Neural cell (in vitro differentiated cells): ENCODE data around the gene TNS3. TPM values are rescaled to one million over a fixed set of nuclear protein-coding genes. Genes with fewer than 3 reads are reported as not detected.

Source experiments
- H2AFZ ChIP-seq: fragments of 200-600, 300-800 bp; sonication (generic), shearing (Covaris generic); 2 replicates; pipeline ENCODE4 v1.6.0; 2014; ENCODE audit warnings: low read depth, mild to moderate bottlenecking, antibody characterized with exemption, low read length, moderate library complexity
- H3F3A ChIP-seq: fragments of 200-600 bp; shearing (Covaris generic); 2 replicates; pipeline ENCODE4 v1.6.1; 2016; ENCODE audit warnings: mild to moderate bottlenecking, moderate library complexity, mixed read lengths, antibody characterized with exemption, low read length; ENCODE audit not compliant: insufficient read depth, poor library complexity, severe bottlenecking
- H3K27ac ChIP-seq: fragments of 200-600, 300-800 bp; sonication (generic), shearing (Covaris generic); 2 replicates; pipeline ENCODE4 v1.5.1; 2014; ENCODE audit warnings: mild to moderate bottlenecking, low read length, moderate library complexity
- H3K27me3 ChIP-seq: fragments of 300-800, 200-600 bp; sonication (generic), shearing (Covaris generic); 2 replicates; pipeline ENCODE4 v1.6.0; 2014; ENCODE audit warnings: mild to moderate bottlenecking, low read depth, low read length, moderate library complexity; ENCODE audit not compliant: insufficient read depth
- H3K36me3 ChIP-seq: fragments of 300-800, 200-600 bp; sonication (generic), shearing (Covaris generic); 2 replicates; pipeline ENCODE4 v1.5.1; 2014; ENCODE audit warnings: mild to moderate bottlenecking, antibody characterized with exemption, low read length, moderate library complexity; ENCODE audit not compliant: insufficient read depth
- H3K4me2 ChIP-seq: fragments of 300-800, 200-600 bp; sonication (generic), shearing (Covaris generic); 2 replicates; pipeline ENCODE4 v1.6.0; 2014; ENCODE audit warnings: mild to moderate bottlenecking, low read length
- H3K4me3 ChIP-seq: fragments of 300-800, 200-600 bp; sonication (generic), shearing (Covaris generic); 2 replicates; pipeline ENCODE4 v1.5.1; 2014; ENCODE audit warnings: mild to moderate bottlenecking, low read length, moderate library complexity
- H3K79me2 ChIP-seq: fragments of 200-600 bp; shearing (Covaris generic); replicated peaks from 2 replicates; pipeline ENCODE4 v1.6.0; 2014; ENCODE audit warnings: mild to moderate bottlenecking, low read length, moderate library complexity; ENCODE audit not compliant: insufficient read depth
- H3K9ac ChIP-seq: fragments of 300-800, 200-600 bp; sonication (generic), shearing (Covaris generic); 2 replicates; pipeline ENCODE4 v1.6.1; 2016; ENCODE audit warnings: mild to moderate bottlenecking, low read length, mixed read lengths
- H3K9me2 ChIP-seq: fragments of 200-600 bp; shearing (Covaris generic); 2 replicates; pipeline ENCODE4 v1.6.1; 2016; ENCODE audit warnings: mild to moderate bottlenecking, low read length, mixed read lengths; ENCODE audit not compliant: insufficient read depth
- H3K9me3 ChIP-seq: fragments of 200-600, 300-800 bp; sonication (generic), shearing (Covaris generic); 2 replicates; pipeline ENCODE4 v1.6.1; 2016; ENCODE audit warnings: mild to moderate bottlenecking, mixed run types, low read length, moderate library complexity, mixed read lengths
- H4K20me1 ChIP-seq: fragments of 200-600 bp; shearing (Covaris generic); 2 replicates; pipeline ENCODE4 v1.6.1; 2016; ENCODE audit warnings: mild to moderate bottlenecking, mixed run types; ENCODE audit not compliant: insufficient read depth
- EP300 ChIP-seq: fragments of 450-650 bp; conservative IDR thresholded peaks from 2 replicates; pipeline ENCODE4 v1.6.1; 2014; ENCODE audit warnings: antibody characterized with exemption, mild to moderate bottlenecking, moderate library complexity; ENCODE audit not compliant: poor library complexity, severe bottlenecking
- EZH2 ChIP-seq: fragments of 200-600, 300-800 bp; shearing (Covaris generic), sonication (generic); IDR thresholded peaks from 2 replicates; pipeline ENCODE4 v1.6.1; 2014; ENCODE audit warnings: antibody characterized with exemption, low read length, borderline replicate concordance, mild to moderate bottlenecking; ENCODE audit not compliant: insufficient read depth, poor library complexity, severe bottlenecking
- MXI1 ChIP-seq: fragments of 450-650 bp; conservative IDR thresholded peaks from 2 replicates; pipeline ENCODE4 v1.6.1; 2014; ENCODE audit warnings: antibody characterized with exemption, mild to moderate bottlenecking; ENCODE audit not compliant: poor library complexity, severe bottlenecking
- POLR2AphosphoS5 ChIP-seq: IDR thresholded peaks from 2 replicates; pipeline ENCODE4 v1.6.1; 2012
- RAD21 ChIP-seq: fragments of 450-650 bp; conservative IDR thresholded peaks from 2 replicates; pipeline ENCODE4 v1.6.1; 2014; ENCODE audit warnings: antibody characterized with exemption, mild to moderate bottlenecking, moderate library complexity
- REST ChIP-seq: IDR thresholded peaks from 2 replicates; pipeline ENCODE4 v1.6.1; 2012; ENCODE audit warnings: borderline replicate concordance
- SMC3 ChIP-seq: fragments of 450-650 bp; conservative IDR thresholded peaks from 2 replicates; pipeline ENCODE4 v1.6.1; 2014; ENCODE audit warnings: antibody characterized with exemption, mild to moderate bottlenecking, moderate library complexity; ENCODE audit not compliant: poor library complexity
- TAF1 ChIP-seq: IDR thresholded peaks from 2 replicates; pipeline ENCODE4 v1.6.1; 2012; ENCODE audit warnings: low read depth
- polyA plus RNA-seq: library from polyadenylated mRNA; depleted of rRNA; stranded (reverse); fragments of >200 nt; gene quantifications from 2 replicates; pipeline ENCODE4 v1.2.3, GENCODE V29; 2014
- TF ChIP-seq, protein P1 (sequence below): fragments of 450-650 bp; IDR thresholded peaks from 2 replicates; pipeline ENCODE4 v1.5.1; 2014; ENCODE audit warnings: antibody characterized with exemption, mild to moderate bottlenecking, moderate library complexity; ENCODE audit not compliant: poor library complexity, severe bottlenecking

TNS3 gene
- polyA plus RNA-seq, 1 donor from 2014 or later: 0.58 TPM

DNA sequence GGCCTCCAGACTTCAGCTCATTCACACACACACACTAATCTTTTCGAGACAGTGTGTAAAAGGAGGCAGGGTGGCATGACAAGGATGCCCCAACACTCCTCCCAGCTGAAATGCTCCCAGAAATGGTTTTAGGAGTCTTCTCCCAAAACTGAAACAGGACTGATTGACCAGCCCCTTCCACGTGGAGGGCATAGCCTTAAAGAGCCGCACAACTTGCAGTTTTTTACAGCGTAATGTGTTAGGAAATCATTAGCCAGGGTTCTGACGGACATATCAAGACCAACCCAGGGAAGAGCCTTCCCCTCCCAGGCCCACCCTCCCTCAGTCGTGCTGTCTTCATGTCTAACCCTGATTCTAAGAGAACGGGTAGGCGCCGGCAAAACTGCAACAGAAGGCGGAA is 224.6 kb downstream of the TNS3 start:
- no peaks in the 10 kb centered on the region for H3K9me3 ChIP-seq
- H2AFZ ChIP-seq: no peak overlapping the region
- H4K20me1 ChIP-seq: no peaks in the 10 kb centered on the region
- H3K36me3 ChIP-seq: no peaks in the 10 kb centered on the region
- H3K4me2 ChIP-seq: no peak overlapping the region
- H3K27ac ChIP-seq: no peak overlapping the region
- H3K4me3 ChIP-seq: no peak overlapping the region
- H3K27me3 ChIP-seq: no peaks in the 10 kb centered on the region
- H3K9me2 ChIP-seq: no peaks in the 10 kb centered on the region
- H3K79me2 ChIP-seq: no peaks in the 10 kb centered on the region
- no peaks in the 10 kb centered on the region for H3F3A ChIP-seq
- H3K9ac ChIP-seq: no peak overlapping the region
- TF ChIP-seq RAD21: no peak
- no peak for TF ChIP-seq SMC3
- TF ChIP-seq MXI1: no peak
- TF ChIP-seq EZH2: no peak
- TF ChIP-seq EP300: no peak
- no peak for TF ChIP-seq POLR2AphosphoS5
- TF ChIP-seq REST: no peak
- TF ChIP-seq TAF1: no peak

- no peak overlapping the region for H3K4me2 ChIP-seq
- H2AFZ ChIP-seq: no peak overlapping the region
- H3K9me3 ChIP-seq: no peaks in the 10 kb centered on the region
- no peak overlapping the region for H3K4me3 ChIP-seq
- H3K79me2 ChIP-seq: no peaks in the 10 kb centered on the region
- TF ChIP-seq RAD21 (no peak), REST (no peak), SMC3 (no peak), TAF1 (no peak), MXI1 (no peak), EP300 (no peak), EZH2 (no peak), POLR2AphosphoS5 (no peak)
- TF ChIP-seq, protein P1, sequence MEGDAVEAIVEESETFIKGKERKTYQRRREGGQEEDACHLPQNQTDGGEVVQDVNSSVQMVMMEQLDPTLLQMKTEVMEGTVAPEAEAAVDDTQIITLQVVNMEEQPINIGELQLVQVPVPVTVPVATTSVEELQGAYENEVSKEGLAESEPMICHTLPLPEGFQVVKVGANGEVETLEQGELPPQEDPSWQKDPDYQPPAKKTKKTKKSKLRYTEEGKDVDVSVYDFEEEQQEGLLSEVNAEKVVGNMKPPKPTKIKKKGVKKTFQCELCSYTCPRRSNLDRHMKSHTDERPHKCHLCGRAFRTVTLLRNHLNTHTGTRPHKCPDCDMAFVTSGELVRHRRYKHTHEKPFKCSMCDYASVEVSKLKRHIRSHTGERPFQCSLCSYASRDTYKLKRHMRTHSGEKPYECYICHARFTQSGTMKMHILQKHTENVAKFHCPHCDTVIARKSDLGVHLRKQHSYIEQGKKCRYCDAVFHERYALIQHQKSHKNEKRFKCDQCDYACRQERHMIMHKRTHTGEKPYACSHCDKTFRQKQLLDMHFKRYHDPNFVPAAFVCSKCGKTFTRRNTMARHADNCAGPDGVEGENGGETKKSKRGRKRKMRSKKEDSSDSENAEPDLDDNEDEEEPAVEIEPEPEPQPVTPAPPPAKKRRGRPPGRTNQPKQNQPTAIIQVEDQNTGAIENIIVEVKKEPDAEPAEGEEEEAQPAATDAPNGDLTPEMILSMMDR: no peak
- H3K27me3 ChIP-seq: no peaks in the 10 kb centered on the region
- no peak overlapping the region for H3K9ac ChIP-seq
- no peaks in the 10 kb centered on the region for H3K36me3 ChIP-seq
- no peaks in the 10 kb centered on the region for H3F3A ChIP-seq
- H3K27ac ChIP-seq: no peak overlapping the region
- no peaks in the 10 kb centered on the region for H4K20me1 ChIP-seq
- no peaks in the 10 kb centered on the region for H3K9me2 ChIP-seq
Observed at GRCh38 chr7:47356261-47356660, 225.7 kb downstream of the TNS3 start.
